Colonic mucosa (tissue), 4 donors: Measurements from ENCODE around the gene TMEM141. TPM values are rescaled to one million over a fixed set of nuclear protein-coding genes. Genes with fewer than 3 reads are reported as not detected.

Experiments
- DNase-seq: peaks from one replicate; pipeline ENCODE4 v3.0.0-alpha.2; 2020
- H3K27ac ChIP-seq: fragments of 200-600 bp; one replicate; pipeline ENCODE4 v1.8.0; 2021
- H3K27me3 ChIP-seq: fragments of 200-600 bp; one replicate; pipeline ENCODE4 v1.8.0; 2021
- H3K36me3 ChIP-seq: fragments of 200-600 bp; one replicate; pipeline ENCODE4 v1.8.0; 2021
- H3K4me1 ChIP-seq: fragments of 200-600 bp; one replicate; pipeline ENCODE4 v1.8.0; 2021; ENCODE audit warnings: mild to moderate bottlenecking
- H3K4me3 ChIP-seq: fragments of 200-600 bp; one replicate; pipeline ENCODE4 v1.8.0; 2021
- H3K9ac ChIP-seq, 2 donors: one replicate each; pipeline ENCODE4 v1.7.0; 2013; ENCODE audit warnings: control low read depth in 2 of 2, low read depth in 2 of 2, low read length in 2 of 2
- H3K9me3 ChIP-seq: fragments of 200-600 bp; one replicate; pipeline ENCODE4 v1.8.0; 2021
- CTCF ChIP-seq: fragments of 200-600 bp; IDR thresholded peaks from one replicate; pipeline ENCODE4 v1.8.0; 2022; ENCODE audit warnings: antibody characterized with exemption, mild to moderate bottlenecking
- intact Hi-C: fragments of 100-400 bp; cut with DNase I; formaldehyde crosslinking; loops from one replicate; pipeline ENCODE4 v1.14.1; 2022
- total RNA-seq, 2 donors: library from RNA; stranded (reverse); fragmentation: NEBNext Ultra II Directional in 1 of 2; extraction: Animal tissue kit (Norgen Biotek cat#: 25700) in 1 of 2; gene quantifications; one replicate each; pipeline ENCODE4 v1.2.1, GENCODE V29; 2021
- donor health status: healthy.
- donor health status: DM: no; HTN: no; CAD: no.
- donor health status: DM: no; HTN: no; CAD: no.

Gene TMEM141
- total RNA-seq, 2 donors from 2014 or later: 236 to 366 TPM

- intact Hi-C loops: no loop called here
- Histone ChIP-seq H3K4me3 (no peak overlapping the region), H3K27me3 (no peaks in the 10 kb centered on the region), H3K9ac (peak overlapping the region in 1 of 2 donors; percentile 50), H3K9me3 (no peaks in the 10 kb centered on the region), H3K36me3 (no peaks in the 10 kb centered on the region), H3K27ac (no peak overlapping the region), H3K4me1 (no peaks in the 10 kb centered on the region)
- DNase-seq: no peak
- TF ChIP-seq CTCF: no peak
These were observed 34.3 kb upstream of the TMEM141 start for GRCh38 chr9:136756836-136757235.

DNA sequence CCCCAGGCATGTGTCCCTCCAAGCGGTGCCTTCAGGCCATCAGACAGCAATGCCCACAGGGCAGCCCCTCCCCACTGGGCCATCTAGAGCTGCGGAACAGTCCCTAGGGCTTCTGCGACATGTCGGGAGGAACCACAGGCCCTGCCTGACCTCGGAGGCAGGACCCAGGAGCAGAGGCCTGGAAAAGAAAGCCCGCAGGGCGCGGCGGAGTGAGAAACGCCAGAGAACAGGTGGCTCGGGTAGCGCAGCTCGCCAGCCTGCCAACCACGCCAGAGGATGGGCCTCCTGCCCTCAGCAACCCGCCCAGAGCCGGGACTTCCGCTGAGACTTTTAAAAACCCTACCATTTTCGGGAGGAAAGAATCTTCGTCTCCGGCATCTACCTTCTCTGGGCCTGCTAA is 33.8 kb upstream of the TMEM141 start:
- no peaks in the 10 kb centered on the region for H3K27me3 ChIP-seq
- peak overlapping the region in 1 of 2 donors; percentile 50 for H3K9ac ChIP-seq
- H3K36me3 ChIP-seq: no peaks in the 10 kb centered on the region
- DNase-seq: no peak
- H3K4me3 ChIP-seq: no peak overlapping the region
- no peaks in the 10 kb centered on the region for H3K9me3 ChIP-seq
- no peaks in the 10 kb centered on the region for H3K4me1 ChIP-seq
- no peak for TF ChIP-seq CTCF
- H3K27ac ChIP-seq: no peak overlapping the region
- intact Hi-C loops: no loop called here

DNA sequence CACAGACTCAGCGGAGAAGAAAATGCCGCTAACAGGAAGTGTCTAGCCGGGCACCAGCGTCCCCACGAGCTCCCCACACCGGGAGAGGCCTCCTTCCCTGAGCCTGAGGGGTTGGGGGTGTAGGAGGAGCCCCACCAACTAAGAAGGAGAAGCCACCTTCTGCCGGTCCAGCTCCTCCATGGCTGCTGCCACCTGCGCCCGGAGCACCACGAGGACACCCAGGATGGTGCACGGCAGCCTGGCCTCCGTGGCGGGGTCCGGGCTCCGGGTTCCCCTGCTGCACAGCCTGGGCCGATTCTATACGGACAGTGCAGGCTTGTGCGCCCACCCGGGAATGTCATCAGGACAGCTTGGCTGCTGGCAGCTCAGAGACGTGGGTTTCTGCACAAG is 33.4 kb upstream of the TMEM141 start:
- Histone ChIP-seq H3K9me3 (no peaks in the 10 kb centered on the region), H3K4me3 (no peak overlapping the region), H3K36me3 (no peaks in the 10 kb centered on the region), H3K27me3 (no peaks in the 10 kb centered on the region), H3K27ac (no peak overlapping the region), H3K4me1 (no peaks in the 10 kb centered on the region), H3K9ac (no peak overlapping the region)
- no peak for DNase-seq
- intact Hi-C loops: no loop called here
- TF ChIP-seq CTCF: no peak

GRCh38 chr9:136759001-136759400 is 32.1 kb upstream of the TMEM141 start:
- no peaks in the 10 kb centered on the region for H3K4me1 ChIP-seq
- H3K27me3 ChIP-seq: no peaks in the 10 kb centered on the region
- no peak for DNase-seq
- no peaks in the 10 kb centered on the region for H3K9me3 ChIP-seq
- H3K36me3 ChIP-seq: no peaks in the 10 kb centered on the region
- intact Hi-C loops: no loop called here
- TF ChIP-seq CTCF: no peak
- H3K4me3 ChIP-seq: no peak overlapping the region
- H3K27ac ChIP-seq: no peak overlapping the region
- no peak overlapping the region for H3K9ac ChIP-seq

DNA sequence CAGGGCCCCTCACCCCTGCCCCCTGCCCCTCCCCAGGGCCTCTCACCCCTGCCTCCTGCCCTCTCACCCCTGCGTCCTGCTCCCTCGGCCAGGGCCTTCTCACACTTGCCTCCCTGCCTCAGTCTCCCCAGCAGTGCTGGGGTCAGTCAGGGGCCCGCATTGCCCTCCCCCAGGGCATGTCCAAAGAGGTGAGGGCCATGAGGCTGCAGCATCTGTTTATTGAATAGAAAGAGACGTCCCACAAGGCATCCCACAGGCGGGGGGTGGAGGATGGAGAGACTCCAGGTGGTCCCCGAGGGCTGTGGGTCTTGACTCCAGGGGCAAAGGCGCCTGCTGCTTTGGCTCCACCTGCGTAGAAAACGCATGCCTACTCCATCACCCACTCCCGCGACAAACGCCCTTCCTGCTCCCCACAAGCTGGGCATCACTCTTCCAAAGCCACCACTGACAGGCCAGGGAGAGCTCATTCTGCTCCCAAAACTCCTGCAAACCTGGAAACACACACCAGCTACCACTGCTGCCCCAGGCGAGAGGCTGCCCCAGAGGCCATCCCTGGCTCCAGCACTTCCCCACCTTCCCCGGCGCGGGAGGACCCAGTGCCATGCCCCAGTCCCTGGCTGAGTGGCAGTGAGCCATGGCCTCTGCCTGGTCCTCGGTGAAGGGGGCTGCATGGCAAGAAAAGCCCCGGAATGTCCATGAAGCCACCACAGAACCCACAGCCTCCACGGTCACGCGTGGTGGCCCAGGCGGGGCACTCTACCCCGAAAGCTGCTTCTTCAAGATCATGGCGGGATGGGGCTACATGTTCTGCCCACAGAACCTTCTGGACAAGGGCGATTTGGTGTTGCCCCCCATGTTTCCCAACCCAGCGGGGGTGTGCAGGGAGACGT is 31.5 kb upstream of the TMEM141 start:
- H3K9me3 ChIP-seq: no peaks in the 10 kb centered on the region
- no peak overlapping the region for H3K4me3 ChIP-seq
- TF ChIP-seq CTCF: no peak
- no peak for DNase-seq
- H3K4me1 ChIP-seq: no peaks in the 10 kb centered on the region
- no peak overlapping the region for H3K27ac ChIP-seq
- H3K36me3 ChIP-seq: no peaks in the 10 kb centered on the region
- H3K27me3 ChIP-seq: no peaks in the 10 kb centered on the region
- no peak overlapping the region for H3K9ac ChIP-seq
- intact Hi-C loops: no loop called here
